ENCODE measurements around the gene BSPH1. TPM values are rescaled to one million over a fixed set of nuclear protein-coding genes. Genes with fewer than 3 reads are reported as not detected.

Gene BSPH1
- total RNA-seq, 1 donor from 2014 or later = not detected

DNA sequence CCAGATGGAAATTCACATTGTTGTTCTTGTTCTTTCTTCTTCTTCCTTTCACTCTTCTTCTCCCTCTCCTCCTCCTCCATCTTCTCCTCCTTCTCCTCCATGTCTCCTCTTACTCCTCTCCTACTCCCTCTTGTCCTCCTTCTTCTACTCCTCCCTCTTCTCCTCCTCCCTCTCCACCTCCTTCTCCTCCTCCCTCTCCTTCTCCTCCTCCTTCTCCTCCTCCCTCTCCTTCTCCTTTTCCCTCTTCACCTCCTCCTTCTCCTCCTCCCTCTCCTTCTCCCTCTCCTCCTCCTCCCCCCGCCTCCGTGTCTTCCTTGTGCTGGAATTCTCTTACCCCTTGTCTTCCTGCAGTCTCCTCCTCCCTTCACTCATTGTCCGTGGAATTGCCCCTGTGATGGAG, 33.5 kb upstream of the BSPH1 start:
- Mint-ChIP-seq H3K36me3 (ENCODE audit: low read depth, unreplicated experiment) (no peaks in the 10 kb centered on the region), H3K27ac (ENCODE audit: unreplicated experiment) (no peak overlapping the region), H3K4me3 (ENCODE audit: unreplicated experiment) (no peak overlapping the region), H3K4me1 (ENCODE audit: unreplicated experiment) (peaks cover 5% of the 10 kb centered on the region), H3K27me3 (ENCODE audit: unreplicated experiment) (peaks cover 2% of the 10 kb centered on the region), H3K9me3 (ENCODE audit: unreplicated experiment) (no peaks in the 10 kb centered on the region)
- no peak for DNase-seq (ENCODE audit: low spot score)
- TF ChIP-seq, protein P1, sequence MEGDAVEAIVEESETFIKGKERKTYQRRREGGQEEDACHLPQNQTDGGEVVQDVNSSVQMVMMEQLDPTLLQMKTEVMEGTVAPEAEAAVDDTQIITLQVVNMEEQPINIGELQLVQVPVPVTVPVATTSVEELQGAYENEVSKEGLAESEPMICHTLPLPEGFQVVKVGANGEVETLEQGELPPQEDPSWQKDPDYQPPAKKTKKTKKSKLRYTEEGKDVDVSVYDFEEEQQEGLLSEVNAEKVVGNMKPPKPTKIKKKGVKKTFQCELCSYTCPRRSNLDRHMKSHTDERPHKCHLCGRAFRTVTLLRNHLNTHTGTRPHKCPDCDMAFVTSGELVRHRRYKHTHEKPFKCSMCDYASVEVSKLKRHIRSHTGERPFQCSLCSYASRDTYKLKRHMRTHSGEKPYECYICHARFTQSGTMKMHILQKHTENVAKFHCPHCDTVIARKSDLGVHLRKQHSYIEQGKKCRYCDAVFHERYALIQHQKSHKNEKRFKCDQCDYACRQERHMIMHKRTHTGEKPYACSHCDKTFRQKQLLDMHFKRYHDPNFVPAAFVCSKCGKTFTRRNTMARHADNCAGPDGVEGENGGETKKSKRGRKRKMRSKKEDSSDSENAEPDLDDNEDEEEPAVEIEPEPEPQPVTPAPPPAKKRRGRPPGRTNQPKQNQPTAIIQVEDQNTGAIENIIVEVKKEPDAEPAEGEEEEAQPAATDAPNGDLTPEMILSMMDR (IDR thresholded peaks at IDR 0.05; ENCODE audit: unreplicated experiment) = no peak

DNA sequence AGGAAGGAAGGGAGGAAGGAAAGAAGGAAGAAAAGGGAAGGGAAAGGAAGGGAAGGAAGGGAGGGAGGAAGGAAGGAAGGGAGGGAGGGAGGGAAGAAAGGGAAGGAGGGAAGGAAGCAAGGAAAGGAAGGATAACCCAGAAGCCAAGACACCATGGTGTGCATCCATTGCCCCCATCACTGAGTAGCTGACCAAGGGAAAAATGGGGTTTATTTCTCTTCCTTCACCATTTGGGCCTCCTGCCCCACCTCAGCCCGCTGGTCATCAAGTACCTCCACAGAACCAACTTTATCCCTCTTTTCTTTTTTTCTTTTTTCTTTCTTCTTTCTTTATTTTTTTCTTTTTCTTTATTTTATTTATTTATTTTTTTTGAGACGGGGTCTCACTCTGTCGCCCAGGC, 31.5 kb upstream of the BSPH1 start:
- no peaks in the 10 kb centered on the region for H3K9me3 Mint-ChIP-seq (ENCODE audit: unreplicated experiment)
- H3K4me1 Mint-ChIP-seq (ENCODE audit: unreplicated experiment) = no peaks in the 10 kb centered on the region
- TF ChIP-seq, protein P1 (IDR thresholded peaks at IDR 0.05; ENCODE audit: unreplicated experiment) = no peak
- H3K4me3 Mint-ChIP-seq (ENCODE audit: unreplicated experiment) = no peak overlapping the region
- H3K27me3 Mint-ChIP-seq (ENCODE audit: unreplicated experiment) = peaks cover 2% of the 10 kb centered on the region
- H3K27ac Mint-ChIP-seq (ENCODE audit: unreplicated experiment) = no peak overlapping the region
- no peaks in the 10 kb centered on the region for H3K36me3 Mint-ChIP-seq (ENCODE audit: low read depth, unreplicated experiment)
- no peak for DNase-seq (ENCODE audit: low spot score)

DNA sequence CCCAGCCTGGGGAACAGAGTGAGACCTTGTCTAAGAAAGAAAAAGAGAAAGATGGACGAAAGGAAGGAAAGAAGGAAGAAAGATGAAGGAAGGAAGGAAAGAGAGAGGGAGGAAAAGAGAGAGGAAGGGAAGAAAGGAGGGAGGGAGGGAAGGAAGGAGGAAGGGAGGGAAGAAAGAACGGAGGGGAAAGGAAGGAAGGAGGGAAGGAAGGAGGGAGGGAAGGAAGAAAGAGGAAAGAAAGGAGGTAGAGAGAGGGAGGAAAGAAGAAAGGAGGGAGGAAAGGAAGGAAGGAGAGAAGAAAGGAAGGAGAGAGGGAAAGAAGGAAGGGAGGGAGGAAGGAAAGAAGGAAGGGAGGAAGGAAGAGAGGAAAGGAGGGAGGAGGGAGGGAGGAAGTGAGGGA, 31.0 kb upstream of the BSPH1 start:
- Mint-ChIP-seq H3K4me1 (ENCODE audit: unreplicated experiment) (no peaks in the 10 kb centered on the region), H3K4me3 (ENCODE audit: unreplicated experiment) (no peak overlapping the region), H3K9me3 (ENCODE audit: unreplicated experiment) (no peaks in the 10 kb centered on the region), H3K36me3 (ENCODE audit: low read depth, unreplicated experiment) (no peaks in the 10 kb centered on the region), H3K27ac (ENCODE audit: unreplicated experiment) (no peak overlapping the region), H3K27me3 (ENCODE audit: unreplicated experiment) (peaks cover 2% of the 10 kb centered on the region)
- DNase-seq (ENCODE audit: low spot score) = no peak
- TF ChIP-seq, protein P1 (IDR thresholded peaks at IDR 0.05; ENCODE audit: unreplicated experiment) = no peak

DNA sequence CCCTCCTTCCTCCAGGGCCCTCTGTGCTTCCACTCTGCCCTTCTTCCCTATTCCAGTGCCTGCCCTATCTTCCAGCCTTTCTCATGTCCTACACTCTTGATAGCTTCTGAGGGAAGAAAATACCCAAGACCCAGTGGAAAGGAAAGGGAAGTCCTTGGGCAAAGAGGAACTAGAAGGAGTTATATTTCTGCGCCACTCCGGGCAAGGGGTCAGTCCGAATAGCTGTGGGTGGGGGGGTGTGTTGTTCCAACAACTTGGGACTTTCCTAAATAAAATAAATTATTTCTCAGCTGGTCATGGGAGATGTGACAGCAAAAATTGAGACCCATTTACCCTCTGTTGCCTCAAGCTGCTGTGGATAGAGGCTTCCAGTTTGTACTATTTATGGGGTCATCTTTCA, 28.7 kb upstream of the BSPH1 start:
- Mint-ChIP-seq H3K4me3 (ENCODE audit: unreplicated experiment) (no peak overlapping the region), H3K27me3 (ENCODE audit: unreplicated experiment) (no peaks in the 10 kb centered on the region), H3K4me1 (ENCODE audit: unreplicated experiment) (no peaks in the 10 kb centered on the region), H3K9me3 (ENCODE audit: unreplicated experiment) (no peaks in the 10 kb centered on the region), H3K36me3 (ENCODE audit: low read depth, unreplicated experiment) (no peaks in the 10 kb centered on the region), H3K27ac (ENCODE audit: unreplicated experiment) (no peak overlapping the region)
- TF ChIP-seq, protein P1 (IDR thresholded peaks at IDR 0.05; ENCODE audit: unreplicated experiment) = no peak
- no peak for DNase-seq (ENCODE audit: low spot score)

DNA sequence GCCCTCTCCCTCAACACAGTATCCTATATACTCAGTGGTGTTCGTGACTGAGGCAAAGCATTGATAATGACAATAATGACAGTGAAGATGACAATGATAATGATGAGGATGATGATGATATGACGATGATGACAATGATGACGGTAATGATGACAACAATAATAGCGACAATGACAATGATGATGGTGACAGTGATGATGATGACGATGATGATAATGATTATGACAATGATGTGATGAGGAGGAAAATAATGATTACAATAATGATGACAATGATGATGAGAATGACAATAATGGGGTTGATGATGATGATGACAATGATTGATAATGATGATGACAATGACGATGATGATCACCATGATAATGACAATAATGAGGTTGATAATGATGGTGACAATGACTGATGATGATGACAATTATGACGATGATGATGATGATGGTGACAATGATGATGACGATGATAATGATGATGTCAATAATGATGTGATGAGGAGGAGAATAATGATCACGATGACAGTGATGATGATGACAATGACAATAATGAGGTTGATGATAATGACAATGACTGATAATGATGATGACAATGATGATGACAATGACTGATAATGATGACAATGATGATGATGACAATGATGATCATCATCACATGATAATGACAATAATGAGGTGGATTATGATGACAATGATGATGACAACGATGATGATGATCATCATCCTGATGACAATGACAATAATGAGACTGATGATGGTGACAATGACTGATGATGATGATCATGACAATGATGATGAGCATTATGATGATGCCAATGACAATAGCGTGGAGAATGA, 19.2 kb upstream of the BSPH1 start:
- H3K9me3 Mint-ChIP-seq (ENCODE audit: unreplicated experiment) = no peaks in the 10 kb centered on the region
- H3K27me3 Mint-ChIP-seq (ENCODE audit: unreplicated experiment) = no peaks in the 10 kb centered on the region
- no peak overlapping the region for H3K4me3 Mint-ChIP-seq (ENCODE audit: unreplicated experiment)
- H3K27ac Mint-ChIP-seq (ENCODE audit: unreplicated experiment) = no peak overlapping the region
- no peaks in the 10 kb centered on the region for H3K36me3 Mint-ChIP-seq (ENCODE audit: low read depth, unreplicated experiment)
- DNase-seq (ENCODE audit: low spot score) = no peak
- no peaks in the 10 kb centered on the region for H3K4me1 Mint-ChIP-seq (ENCODE audit: unreplicated experiment)
- TF ChIP-seq, protein P1 (IDR thresholded peaks at IDR 0.05; ENCODE audit: unreplicated experiment) = no peak

All from endothelial cell (in vitro differentiated cells).